Urothelium cell line (cell line): ENCODE results near the gene PRKCA.
A peak's percentile ranks its signal among the peaks of the same experiment; 100 is the strongest.
"Not testable (repeated sequence)": the region's sequence is repeated elsewhere in the genome, so short reads cannot be mapped to it uniquely, and the experiment has no call there.

Experiments used
- DNase-seq: peaks from one replicate; pipeline ENCODE4 v3.0.0; 2011; ENCODE audit warnings: low spot score, mixed read lengths
- FAIRE-seq: peaks from 2 replicates; lab custom pipeline; 2011; peaks lifted over from hg19 to GRCh38; lab: Jason Lieb, UNC

PRKCA gene

GRCh38 chr17:66322764-66323163 is 20.4 kb downstream of the PRKCA start:
- no peak for FAIRE-seq

DNA sequence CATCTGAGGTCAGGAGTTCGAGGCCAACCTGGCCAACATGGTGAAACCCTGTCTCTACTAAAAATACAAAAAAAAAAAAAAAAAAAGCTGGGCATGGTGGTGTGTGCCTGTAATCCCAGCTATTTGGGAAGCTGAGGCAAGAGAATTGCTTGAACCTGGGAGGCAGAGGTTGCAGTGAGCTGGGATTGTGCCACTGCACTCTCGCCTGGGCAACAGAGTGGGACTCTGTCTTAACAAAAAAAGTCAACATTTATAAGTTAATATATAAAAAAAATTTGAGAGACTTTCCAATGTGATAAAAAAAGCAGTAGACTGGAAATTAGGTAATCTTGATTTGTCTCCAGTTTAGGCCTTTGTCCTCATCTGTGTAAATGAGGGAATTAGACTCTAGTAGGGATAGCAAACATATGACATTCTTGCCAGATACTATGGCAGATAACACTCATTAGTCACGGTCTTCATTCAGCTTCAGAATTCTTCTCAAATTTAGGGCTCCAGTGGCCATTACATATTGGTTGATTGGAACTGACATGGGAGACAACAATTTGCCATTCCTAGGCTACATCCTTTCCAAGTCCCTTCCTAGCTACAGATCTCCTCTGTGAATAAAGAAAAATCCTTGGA is 22.1 kb downstream of the PRKCA start:
- not testable (repeated sequence) for DNase-seq, FAIRE-seq

More at GRCh38 chr17:66322764-66323163, 20.4 kb downstream of the PRKCA start:
- no peak for DNase-seq

DNA sequence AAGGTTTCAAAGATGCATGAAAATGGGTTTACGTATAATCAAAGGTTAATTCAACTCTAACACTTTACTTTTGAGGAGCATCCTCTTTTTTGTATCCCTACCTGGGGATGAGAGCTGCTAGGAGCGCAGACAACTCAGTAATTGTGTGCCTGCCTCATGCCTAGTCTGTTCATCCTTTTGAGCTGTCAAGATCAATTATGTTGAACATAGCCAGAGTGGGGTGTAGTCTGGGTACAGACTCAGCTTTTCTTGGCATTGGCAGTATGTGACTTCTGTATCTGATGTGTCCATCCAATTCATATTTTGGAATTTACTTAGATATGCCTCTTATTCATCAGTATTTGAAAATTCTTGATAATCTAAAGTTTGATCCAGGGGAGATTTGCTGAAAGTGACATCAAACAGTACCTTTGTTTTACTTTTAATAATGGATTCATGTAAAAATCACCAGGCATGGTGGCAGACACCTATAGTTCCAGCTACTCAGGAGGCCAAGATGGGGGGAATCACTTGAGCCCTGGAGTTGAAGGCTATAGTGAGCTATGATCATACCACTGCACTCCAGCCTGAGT is 24.1 kb downstream of the PRKCA start:
- FAIRE-seq (no peak), DNase-seq (no peak)

DNA sequence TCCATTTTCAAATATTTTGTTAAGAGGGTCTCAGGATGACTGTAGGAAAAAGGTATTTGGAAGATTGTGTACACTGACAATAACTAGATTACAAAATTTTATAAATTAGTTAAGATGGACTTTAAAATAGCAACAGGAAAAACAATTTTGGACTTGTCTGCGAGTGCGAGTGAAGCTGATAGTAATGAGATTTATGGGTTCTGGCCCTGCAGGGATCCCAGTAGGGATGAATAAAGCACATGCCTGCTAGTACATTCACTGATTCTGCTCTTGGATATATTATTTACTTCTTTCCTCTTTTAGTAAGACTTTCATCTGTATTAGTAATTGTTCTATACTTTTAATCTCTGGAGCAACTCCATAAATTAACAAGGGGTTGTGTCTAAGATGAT is 28.2 kb downstream of the PRKCA start:
- no peak for FAIRE-seq
- no peak for DNase-seq

DNA sequence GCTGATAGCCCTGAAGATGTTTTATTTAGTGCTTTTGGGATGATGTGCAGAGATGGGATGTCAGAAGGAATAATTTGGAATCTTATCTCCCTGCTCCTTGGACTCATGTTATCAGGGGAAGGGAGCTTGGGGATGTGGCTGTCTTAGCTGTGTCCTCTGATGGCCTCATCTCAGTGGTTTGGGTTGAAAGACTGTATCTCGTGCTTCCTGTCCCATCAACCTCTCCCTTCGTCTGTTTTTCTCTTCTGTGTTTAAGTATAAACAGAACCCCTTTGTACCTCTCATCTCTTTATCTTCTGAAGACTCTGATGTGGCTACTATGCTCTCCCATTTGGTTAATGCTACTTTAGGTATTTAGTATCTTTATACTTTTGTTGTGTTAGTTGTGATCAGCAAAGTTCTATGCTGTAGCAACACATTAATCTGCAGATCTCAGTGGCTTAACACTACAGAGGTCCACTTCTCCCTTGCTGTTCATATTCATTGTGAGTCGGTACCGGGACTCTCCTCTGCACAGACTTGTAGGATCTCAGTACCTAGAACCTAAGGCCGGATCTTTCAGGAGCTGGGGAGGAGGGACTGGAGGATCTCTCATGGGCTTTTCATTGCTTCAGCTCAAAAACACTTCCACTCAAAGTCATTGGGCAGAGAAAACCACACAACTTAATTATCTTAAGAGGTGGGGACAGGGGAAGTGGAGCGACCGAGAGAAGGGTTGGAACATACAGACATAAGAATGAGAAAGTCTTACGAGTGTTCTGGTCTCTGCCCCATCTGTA is 28.8 kb downstream of the PRKCA start:
- no peak for DNase-seq
- FAIRE-seq = no peak

DNA sequence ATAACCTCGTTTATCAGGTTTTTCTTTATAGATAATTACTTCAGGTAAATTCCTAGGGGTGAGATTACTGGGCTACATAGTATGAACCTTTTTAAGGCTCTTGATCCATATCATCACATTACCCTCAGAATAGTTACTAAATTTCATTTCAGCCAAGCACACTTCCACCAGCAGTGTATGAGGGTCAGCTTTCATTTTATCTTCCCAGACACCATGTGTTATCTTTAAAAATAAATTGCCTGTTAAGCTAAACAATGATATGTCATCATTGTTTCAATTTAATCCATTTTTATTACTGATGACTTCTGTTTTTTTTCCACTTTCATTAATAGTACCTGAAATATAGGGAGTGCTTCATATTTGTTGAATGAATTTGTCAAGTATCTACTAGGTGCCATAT is 33.4 kb downstream of the PRKCA start:
- DNase-seq (no peak), FAIRE-seq (no peak)

DNA sequence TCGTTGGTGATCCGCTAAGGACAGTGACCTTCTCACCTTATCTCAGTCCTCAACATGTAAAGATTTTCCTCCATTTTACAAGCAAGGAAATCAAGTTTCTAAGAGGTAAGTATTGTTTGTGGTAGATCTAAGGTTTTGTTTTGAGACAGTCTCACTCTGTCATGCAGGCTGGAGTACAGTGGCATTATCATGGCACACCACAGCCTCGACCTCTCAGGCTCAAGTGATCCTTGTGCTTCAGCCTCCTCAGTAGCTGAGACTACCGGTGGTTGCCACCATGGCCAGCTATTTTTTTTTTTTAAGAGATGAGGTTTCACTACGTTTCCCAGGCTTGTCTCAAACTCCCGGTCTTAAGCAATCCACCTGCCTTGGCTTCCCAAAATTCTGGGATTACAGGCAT is 34.9 kb downstream of the PRKCA start:
- FAIRE-seq (no peak), DNase-seq (no peak)

GRCh38 chr17:66337866-66338485 is 35.6 kb downstream of the PRKCA start:
- FAIRE-seq (no peak), DNase-seq (no peak)

DNA sequence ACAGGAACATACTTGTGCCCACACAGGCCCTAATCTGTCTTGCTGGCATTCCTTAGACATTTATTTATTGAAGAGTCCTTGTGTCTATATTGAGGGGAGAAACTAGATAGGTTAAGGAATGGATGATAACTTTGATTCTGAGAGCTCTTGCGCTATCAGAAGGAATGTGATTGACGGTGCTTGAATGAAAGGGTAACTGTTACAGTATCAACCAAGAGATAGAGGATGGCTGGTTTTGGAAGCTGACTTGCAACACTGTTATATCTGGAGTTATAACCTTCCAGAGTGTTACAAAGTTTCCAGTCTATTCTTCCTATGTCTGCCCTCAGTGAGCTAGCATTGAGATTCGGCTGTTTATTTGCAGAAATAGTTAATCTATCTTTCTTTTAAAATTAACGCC is 36.5 kb downstream of the PRKCA start:
- no peak for FAIRE-seq
- no peak for DNase-seq

GRCh38 chr17:66339561-66339960 is 37.1 kb downstream of the PRKCA start:
- DNase-seq = no peak
- no peak for FAIRE-seq

DNA sequence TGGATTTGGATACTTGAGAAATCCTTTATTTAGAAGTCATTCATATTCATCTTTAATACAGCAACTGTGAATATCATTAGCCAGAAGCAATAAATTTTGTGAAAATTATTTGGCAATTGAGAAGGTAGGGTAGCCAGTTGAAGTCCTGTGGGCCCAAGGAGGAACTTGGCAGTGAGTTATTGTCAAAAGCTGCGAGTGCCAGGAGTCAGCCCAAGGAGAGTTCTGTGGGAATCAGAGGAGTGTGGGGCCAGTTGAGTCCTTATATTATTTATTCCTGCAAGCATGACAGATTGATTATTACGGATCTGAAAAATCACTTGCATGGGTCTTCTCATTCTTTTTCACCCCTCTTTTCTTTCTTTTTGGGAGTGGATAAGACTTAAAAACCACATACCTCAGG is 38.3 kb downstream of the PRKCA start:
- no peak for FAIRE-seq
- no peak for DNase-seq

DNA sequence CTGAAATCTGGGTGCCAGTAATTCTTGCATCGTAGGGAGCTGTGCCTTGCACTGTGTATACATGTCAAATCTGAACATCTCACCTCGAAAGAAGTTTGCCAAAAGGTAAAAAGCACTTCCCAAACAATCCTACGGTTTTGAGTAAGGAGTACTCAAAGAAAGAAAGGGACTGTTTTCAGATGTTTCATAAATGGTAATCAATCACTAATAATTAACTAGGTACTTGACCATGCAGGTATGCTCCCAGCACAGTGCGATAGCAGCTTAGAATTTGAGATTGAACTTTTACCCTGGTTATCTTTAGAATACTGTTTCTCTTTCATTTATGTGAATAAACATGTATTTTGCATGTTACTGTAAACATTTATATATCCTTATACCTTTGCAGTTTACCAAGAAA is 39.0 kb downstream of the PRKCA start:
- DNase-seq = no peak
- FAIRE-seq = no peak

GRCh38 chr17:66342263-66342662 is 39.9 kb downstream of the PRKCA start:
- DNase-seq, FAIRE-seq: not testable (repeated sequence)

GRCh38 chr17:66343531-66344078 is 41.2 kb downstream of the PRKCA start:
- DNase-seq (no peak), FAIRE-seq (no peak)

GRCh38 chr17:66344473-66344872 is 42.1 kb downstream of the PRKCA start:
- DNase-seq (no peak), FAIRE-seq (no peak)

GRCh38 chr17:66345264-66345663 is 42.9 kb downstream of the PRKCA start:
- DNase-seq = no peak

GRCh38 chr17:66345949-66346638 is 43.7 kb downstream of the PRKCA start:
- FAIRE-seq = not testable (repeated sequence)

More at GRCh38 chr17:66345264-66345663, 42.9 kb downstream of the PRKCA start:
- FAIRE-seq = no peak

DNA sequence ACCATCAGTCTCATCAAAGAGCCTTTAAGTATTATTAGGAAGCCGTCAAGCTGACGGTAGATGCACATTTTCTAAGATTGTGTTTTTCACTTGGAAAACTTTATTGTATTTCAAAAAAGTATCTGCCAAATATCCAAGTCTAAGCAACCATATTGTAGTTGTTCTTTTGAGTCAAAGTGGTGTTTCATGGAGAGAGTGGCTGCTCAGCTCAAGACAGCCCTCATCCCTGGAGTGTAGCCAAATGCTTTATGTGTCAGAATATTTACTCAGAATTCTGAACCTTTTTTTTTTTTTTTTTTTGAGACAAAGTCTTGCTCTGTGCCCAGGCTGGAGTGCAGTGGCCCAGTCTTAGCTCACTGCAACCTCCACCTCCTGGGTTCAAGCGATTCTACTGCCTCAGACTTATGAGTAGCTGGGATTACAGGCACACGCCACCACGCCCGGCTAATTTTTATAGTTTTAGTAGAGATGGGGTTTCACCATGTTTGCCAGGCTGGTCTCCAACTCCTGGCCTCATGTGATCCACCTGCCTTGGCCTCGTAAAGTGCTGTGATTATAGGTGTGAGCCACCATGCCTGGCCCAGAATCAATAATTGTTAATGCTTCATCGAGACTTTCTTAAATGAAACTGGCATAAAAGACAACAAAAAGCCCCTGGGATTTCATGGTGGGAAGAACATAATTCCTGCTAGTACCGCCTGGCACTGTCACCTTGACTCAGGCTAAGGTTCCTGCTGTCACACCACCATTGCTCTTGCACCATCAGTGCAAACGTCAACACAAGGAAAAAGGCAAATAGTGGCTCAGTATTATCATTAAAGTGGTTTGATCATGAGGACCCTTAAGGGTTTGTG is 45.5 kb downstream of the PRKCA start:
- FAIRE-seq = no peak
- DNase-seq = peak; percentile 41

More at GRCh38 chr17:66345949-66346638, 43.7 kb downstream of the PRKCA start:
- not testable (repeated sequence) for DNase-seq

- FAIRE-seq = no peak
- DNase-seq = peak; percentile 73
Measured at GRCh38 chr17:66348584-66349165, 46.3 kb downstream of the PRKCA start.
